GM19240 (cell line): Measurements from ENCODE around the gene NCKAP5.

Experiments used
- DNase-seq: peaks from one replicate; pipeline ENCODE4 v3.0.0; 2011; ENCODE audit warnings: low spot score; ENCODE audit not compliant: insufficient read length

NCKAP5 gene

GRCh38 chr2:133286326-133286922 is 281.8 kb downstream of the NCKAP5 start:
- DNase-seq, result no peak

DNA sequence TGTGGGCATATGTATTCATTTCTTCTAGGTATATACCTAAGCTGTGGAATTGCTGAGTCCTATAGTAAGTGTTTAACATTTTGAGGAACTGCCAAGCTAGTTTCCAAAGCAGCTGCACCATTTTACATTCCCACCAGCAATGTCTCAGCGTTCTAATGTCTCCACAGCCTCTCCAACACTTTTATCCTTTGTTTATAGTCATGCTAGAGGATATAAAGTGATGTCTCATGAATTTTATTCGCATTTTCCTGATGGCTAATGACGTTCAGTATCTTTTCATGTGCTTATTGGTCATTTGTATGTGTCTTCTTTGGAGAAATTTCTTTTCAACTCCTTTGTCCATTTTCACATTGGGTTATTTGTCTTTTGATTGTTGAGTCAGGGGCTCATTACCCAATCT is 295.2 kb downstream of the NCKAP5 start:
- no peak for DNase-seq

GRCh38 chr2:133271105-133271504 is 297.2 kb downstream of the NCKAP5 start:
- no peak for DNase-seq

- no peak for DNase-seq
Observed at GRCh38 chr2:133270550-133270949, 297.7 kb downstream of the NCKAP5 start.

DNA sequence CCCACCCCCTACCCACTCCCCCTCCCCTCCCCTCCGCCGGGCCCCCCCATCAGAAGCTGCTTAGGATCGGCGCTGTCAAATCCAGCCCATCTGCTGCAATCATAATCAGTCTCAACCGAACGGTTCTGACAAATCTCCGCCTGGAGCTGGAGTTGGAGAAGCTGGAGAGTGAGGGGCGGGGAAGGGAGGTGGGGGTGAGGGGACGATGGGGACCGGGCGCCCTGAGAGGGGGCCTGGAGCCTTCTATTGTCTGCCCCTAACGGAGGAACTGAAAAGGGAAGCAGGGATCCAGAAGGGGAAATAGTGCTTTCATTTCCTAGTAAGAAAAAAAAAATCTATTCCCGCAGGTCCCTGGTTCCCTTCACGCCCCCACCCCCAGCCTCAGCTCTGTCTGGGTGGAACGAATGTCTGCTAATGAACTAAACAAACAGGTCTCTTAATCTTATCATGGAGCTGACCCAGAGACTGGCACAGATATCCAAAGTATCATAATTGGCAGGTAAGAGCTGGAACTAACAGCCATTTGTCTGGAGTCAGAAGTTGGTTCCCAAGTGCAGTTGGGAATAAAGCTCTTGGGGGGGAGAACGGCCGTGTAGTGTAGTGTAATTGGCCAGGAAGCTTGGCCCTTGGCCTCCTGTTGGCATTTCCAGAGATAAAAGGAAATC is 301.2 kb downstream of the NCKAP5 start:
- no peak for DNase-seq

DNA sequence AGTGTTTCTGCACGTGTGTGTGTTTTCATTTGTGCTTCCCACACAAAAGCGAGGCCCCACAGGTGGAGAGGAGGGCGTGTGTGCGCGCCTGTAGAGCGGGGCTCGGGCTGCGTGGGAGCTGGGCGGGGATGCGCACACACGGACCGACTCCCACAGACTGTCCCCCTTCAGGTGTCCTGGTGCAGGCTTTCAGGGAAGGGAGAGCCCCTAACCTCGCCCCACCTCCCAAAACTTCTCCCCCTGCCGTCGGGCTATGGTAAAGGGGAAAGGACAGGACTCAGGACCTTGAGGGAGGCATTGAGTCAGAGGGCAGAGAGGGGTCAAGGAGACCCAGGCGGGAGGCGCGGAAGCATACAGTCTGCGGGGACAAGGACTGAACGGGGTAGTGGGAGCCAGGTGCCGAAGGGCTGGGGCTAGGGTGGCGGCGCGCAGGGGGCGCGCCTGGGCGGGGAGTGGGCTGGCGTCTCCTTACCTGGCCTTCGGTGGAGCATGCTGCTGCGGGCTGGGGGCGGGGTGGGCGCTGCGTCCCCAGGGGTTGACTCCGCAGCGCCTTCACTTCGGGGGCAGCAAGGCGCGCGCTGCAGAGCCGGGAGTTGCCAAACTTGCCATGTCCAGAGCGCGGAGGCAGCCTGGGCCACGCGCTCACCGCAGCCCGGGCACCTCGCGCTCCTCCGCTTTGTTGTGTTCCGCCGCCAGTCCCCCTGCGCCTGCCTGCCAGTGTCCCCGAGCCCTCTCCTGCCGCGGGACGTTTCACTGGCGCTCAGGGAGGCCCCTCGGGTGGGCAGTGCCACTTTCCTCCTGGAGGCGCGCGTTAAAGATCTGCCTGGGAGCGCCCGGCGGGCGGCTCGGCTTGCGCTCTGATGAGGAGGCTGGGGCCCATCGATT is 302.0 kb downstream of the NCKAP5 start:
- DNase-seq, result no peak

DNA sequence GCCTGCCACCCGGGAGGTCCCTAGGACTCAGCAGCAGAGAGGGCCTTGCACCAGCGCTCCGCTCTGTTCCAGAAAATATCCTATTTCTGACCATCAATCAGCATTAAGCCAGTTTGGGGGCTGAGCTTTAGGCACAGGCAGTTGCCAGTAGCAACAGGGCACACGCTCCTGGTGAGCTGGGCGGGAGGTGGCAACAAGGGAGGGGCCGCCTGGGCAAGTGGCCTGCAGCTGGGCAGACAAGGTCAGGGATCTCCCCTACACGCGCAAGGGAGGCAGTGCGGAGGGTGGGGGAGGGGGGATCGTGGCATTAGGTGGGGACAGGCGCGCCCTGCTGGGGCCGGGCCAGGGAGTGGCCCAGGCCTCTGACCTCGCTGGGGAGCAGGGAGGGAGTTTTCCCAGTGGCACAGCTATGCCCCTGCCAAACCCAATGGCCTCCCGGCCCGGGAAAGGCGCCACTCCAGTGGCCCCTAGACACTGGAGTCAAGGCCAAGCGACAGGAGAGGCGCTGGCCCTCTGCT is 302.8 kb downstream of the NCKAP5 start:
- DNase-seq, result no peak

DNA sequence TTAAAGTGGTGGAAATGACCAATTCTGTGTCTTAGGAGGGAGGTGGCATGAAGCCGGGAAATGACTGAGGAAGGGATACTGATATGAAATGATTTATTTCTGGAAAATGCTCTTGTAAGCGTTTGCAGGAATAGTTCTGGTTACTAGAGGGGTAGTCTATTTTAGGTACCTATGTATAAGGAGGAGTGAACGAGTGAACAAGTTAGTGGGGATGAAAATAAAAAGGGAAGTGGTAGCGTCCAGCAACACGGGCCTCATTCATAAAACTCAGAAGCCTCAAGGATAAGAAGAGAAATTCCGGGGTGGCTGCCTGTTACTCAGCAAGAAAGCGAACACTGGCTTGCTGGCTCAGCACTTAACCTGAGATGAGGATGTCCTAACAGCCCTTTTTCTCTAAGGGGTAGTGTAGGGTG is 303.3 kb downstream of the NCKAP5 start:
- no peak for DNase-seq

DNA sequence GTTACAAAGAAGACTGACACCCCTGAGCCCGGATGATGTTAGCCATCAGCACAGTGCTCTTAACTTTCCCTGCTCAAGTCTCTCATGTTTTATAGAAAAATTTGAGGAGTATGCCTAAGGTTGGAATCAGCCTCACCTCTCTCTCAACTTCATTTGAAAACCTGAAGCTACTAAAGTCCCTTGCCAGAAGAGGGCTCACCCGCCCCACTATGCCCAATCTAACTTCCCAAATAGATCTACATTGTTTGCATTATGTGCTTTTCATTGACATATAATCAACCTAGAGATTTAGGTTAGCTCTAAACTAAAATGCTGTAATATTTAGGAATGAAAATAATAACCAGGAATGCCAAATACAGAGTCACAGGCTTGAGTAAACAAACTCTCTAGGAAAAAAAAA is 305.4 kb downstream of the NCKAP5 start:
- no peak for DNase-seq

- no peak for DNase-seq
Observed at GRCh38 chr2:133255360-133255759, 312.9 kb downstream of the NCKAP5 start.

DNA sequence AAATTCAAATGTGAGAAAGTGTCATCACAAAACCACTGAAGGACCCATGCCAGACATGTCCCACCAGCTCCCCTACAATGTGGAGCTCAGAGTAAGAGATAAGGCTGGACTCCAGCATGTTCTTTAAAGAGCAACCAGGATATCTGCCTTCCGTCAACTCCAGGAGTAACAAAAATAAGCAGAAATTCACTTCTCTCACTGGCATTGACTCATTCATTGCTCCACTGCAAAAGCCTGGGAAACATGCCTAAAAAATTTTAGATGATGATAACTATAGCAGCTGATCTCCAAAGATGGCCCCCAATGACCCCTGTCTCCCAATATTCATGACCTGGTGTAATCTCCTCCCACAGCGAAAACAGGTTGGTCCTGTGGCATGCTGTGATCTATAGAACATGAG is 314.5 kb downstream of the NCKAP5 start:
- no peak for DNase-seq

- DNase-seq, result no peak
Observed at GRCh38 chr2:133252780-133253355, 315.4 kb downstream of the NCKAP5 start.

GRCh38 chr2:133249362-133249761 is 318.9 kb downstream of the NCKAP5 start:
- DNase-seq, result no peak

- no peak for DNase-seq
Observed at GRCh38 chr2:133248264-133248663, 320.0 kb downstream of the NCKAP5 start.

DNA sequence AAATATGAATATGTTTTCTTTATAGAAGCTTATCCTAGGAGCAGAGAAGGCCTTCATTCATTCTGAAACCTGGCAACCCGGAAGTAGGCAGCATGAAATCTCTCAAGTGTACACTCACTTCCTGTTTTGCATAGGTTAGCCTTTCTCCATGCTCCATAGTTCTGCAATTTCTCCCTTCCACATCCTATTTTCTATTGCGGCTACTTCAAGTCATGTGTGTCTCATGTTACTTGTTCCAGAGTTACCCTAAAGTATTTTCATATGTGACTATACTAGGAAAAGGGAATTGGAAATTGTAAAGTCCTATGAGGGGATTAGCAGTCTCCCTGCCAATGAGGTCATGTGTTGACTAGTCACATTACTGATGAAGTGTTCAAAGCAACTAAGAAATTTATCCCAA is 320.6 kb downstream of the NCKAP5 start:
- DNase-seq, result no peak

GRCh38 chr2:133241224-133241571 is 327.1 kb downstream of the NCKAP5 start:
- no peak for DNase-seq

DNA sequence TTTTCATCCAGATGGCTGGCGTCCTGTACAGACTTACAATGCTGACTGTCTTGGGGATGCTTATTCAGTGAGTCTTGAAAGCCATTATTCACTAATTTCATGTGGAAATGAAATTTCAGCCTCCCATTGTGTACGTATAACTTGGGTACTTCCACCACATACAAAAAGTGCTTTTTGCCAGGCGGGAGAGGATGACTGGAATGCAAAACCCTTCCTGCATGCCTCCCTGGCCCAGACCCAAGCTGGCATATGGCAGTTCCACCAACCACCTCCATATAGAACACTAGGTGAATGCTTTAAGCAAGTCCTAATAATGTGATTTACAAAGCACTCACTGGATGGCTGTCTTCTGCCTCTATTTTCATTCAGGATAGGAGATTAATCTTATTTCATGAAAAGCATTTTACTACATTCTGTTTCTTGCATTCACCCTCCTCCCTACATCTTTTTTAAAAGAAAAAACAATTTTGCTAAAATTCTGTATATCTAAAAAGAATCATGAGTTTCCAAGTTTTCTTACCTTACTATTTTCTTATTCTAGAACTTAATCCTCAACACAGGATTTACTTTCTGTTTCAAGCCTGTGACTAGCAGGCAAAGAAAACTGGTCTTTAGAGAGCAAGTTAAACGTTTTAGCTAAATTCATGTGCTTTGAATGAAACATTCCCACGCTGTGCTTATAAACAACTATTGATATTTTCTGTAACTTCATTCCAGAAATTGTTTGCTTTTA is 327.6 kb downstream of the NCKAP5 start:
- no peak for DNase-seq

DNA sequence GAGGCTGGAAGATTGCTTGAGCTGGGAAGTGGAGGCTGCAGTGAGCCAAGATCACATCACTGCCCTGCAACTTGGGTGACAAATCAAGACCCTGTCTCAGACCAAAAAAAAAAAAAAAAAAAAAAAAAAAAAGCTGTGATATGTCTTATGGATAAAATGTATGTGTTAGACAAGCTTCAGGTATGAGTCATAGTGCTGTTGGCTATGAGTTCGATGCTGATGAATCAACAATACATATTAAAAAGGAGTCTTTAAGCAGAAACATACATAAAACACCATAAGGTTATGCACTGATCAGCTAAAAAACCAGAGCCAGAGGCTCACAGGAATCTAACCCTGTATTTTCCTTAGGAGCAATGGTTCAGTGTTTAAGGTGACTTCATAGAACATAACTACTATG is 332.3 kb downstream of the NCKAP5 start:
- DNase-seq, result no peak

DNA sequence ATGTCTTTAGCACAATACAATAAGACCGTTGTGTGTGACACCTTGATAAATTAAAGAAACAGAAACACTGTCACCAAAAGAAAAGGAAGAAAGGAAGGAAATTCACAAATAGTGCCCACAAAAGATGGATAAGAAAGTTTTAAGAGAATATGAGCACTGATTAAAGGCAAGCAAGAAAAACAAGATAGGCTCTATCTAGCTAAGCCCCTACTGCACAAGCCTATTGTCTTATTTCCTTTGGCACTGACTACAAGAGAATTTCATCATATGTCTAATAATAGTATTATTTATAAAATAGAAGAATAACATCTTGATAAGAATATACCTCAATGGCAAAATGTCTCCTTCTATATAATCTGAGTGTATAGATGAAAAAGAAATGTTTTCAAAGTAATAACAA is 335.7 kb downstream of the NCKAP5 start:
- DNase-seq, result no peak

- DNase-seq, result no peak
Observed at GRCh38 chr2:133231264-133231663, 337.0 kb downstream of the NCKAP5 start.

- DNase-seq, result no peak
Observed at GRCh38 chr2:133229974-133230373, 338.3 kb downstream of the NCKAP5 start.
